Superior temporal gyrus (tissue), 1 donor: ENCODE results near the gene CNOT10.
"Not testable (repeated sequence)": the region's sequence is repeated elsewhere in the genome, so short reads cannot be mapped to it uniquely, and the experiment has no call there.

Experiments
- DNase-seq: peaks from one replicate; pipeline ENCODE4 v3.0.0-alpha.2; 2016; ENCODE audit errors: extremely low spot score

CNOT10 gene

GRCh38 chr3:32757618-32758374 lies 72.8 kb downstream of the CNOT10 start:
- DNase-seq, result no peak

- DNase-seq, result no peak
Measured at GRCh38 chr3:32758375-32758753, 73.4 kb downstream of the CNOT10 start.

- no peak for DNase-seq
Measured at GRCh38 chr3:32759342-32759741, 74.4 kb downstream of the CNOT10 start.

- DNase-seq, result no peak
Measured at GRCh38 chr3:32764481-32764880, 79.5 kb downstream of the CNOT10 start.

- no peak for DNase-seq
Measured at GRCh38 chr3:32778389-32778788, 93.4 kb downstream of the CNOT10 start.

GRCh38 chr3:32780071-32780734 lies 95.2 kb downstream of the CNOT10 start:
- DNase-seq, result no peak

- no peak for DNase-seq
Measured at GRCh38 chr3:32780735-32781210, 95.8 kb downstream of the CNOT10 start.

GRCh38 chr3:32781211-32781968 lies 96.4 kb downstream of the CNOT10 start:
- peak; percentile 74 for DNase-seq

GRCh38 chr3:32781969-32782270 lies 96.9 kb downstream of the CNOT10 start:
- not testable (repeated sequence) for DNase-seq

- no peak for DNase-seq
Measured at GRCh38 chr3:32782407-32782806, 97.4 kb downstream of the CNOT10 start.

- no peak for DNase-seq
Measured at GRCh38 chr3:32791833-32792232, 106.8 kb downstream of the CNOT10 start.

- DNase-seq, result no peak
Measured at GRCh38 chr3:32794487-32795308, 109.7 kb downstream of the CNOT10 start.

GRCh38 chr3:32796384-32796950 lies 111.5 kb downstream of the CNOT10 start:
- not testable (repeated sequence) for DNase-seq

- no peak for DNase-seq
Measured at GRCh38 chr3:32797776-32798175, 112.8 kb downstream of the CNOT10 start.

GRCh38 chr3:32801440-32801839 lies 116.5 kb downstream of the CNOT10 start:
- DNase-seq, result not testable (repeated sequence)

GRCh38 chr3:32813180-32813579 lies 128.2 kb downstream of the CNOT10 start:
- DNase-seq, result no peak

GRCh38 chr3:32814361-32814760 lies 129.4 kb downstream of the CNOT10 start:
- DNase-seq, result no peak

GRCh38 chr3:32815841-32816438 lies 131.0 kb downstream of the CNOT10 start:
- no peak for DNase-seq

- DNase-seq, result no peak
Measured at GRCh38 chr3:32816439-32817256, 131.7 kb downstream of the CNOT10 start.

- no peak for DNase-seq
Measured at GRCh38 chr3:32817257-32817557, 132.2 kb downstream of the CNOT10 start.
